ENCODE data around the gene TBC1D14. TPM values are rescaled to one million over a fixed set of nuclear protein-coding genes. Genes with fewer than 3 reads are reported as not detected.

TBC1D14 gene
- total and polyA plus RNA-seq, 2 of the 8 experiments (the other 6 are each of a cell fraction or from before 2014, with no cell fraction given) = 45.6 to 48.2 TPM

- POLR2A ChIA-PET (ENCODE audit: partially characterized antibody) = no interaction called here
These were observed 31.1 kb downstream of the TBC1D14 start for GRCh38 chr4:6940744-6941137.

More at GRCh38 chr4:6940744-6941137, 31.1 kb downstream of the TBC1D14 start:
- FAIRE-seq (no peak), DNase-seq (ENCODE audit: low read depth in 1 of 2, low spot score in 2 of 2) (no peak)
- no peak overlapping the region for H3K23ac ChIP-seq (ENCODE audit: insufficient read length)
- H3K36me3 ChIP-seq (ENCODE audit: control insufficient read depth in 2 of 4, insufficient read depth in 4 of 4, low read length in 3 of 4) = no peaks in the 10 kb centered on the region
- H2AFZ ChIP-seq (ENCODE audit: low read length) = no peak overlapping the region
- no peaks in the 10 kb centered on the region for H3K9me3 ChIP-seq (ENCODE audit: insufficient read depth in 2 of 2, low read depth in 1 of 2, low read length in 1 of 2)
- no peaks in the 10 kb centered on the region for H3K27me3 ChIP-seq (replicated peaks in 1 of 4; ENCODE audit: control insufficient read depth in 3 of 4, extremely low read depth in 1 of 4, insufficient read depth in 3 of 4, low read length in 3 of 4)
- peak overlapping the region; percentile 55; the same call in 1 of the 2 replicates for H2BK5ac ChIP-seq (ENCODE audit: low read depth, low read length)
- H3K4me2 ChIP-seq (ENCODE audit: insufficient read depth in 1 of 2, low read depth in 2 of 2, low read length in 2 of 2) = peak overlapping the region; percentile 18 to 28; a peak in 2 of 4 replicates
- no peak overlapping the region for H3K56ac ChIP-seq (replicated peaks; ENCODE audit: insufficient read length, low read depth, low read length)
- H3K79me1 ChIP-seq (ENCODE audit: low read depth, low read length) = peaks cover 18% of the 10 kb centered on the region
- H3K27ac ChIP-seq (ENCODE audit: low read depth, low read length) = no peak overlapping the region
- 90% methylated on average over 11 of the region's 11 CpGs; no CpG with 5 or more reads in 1 of the 2 experiments for WGBS, 2 experiments (ENCODE audit: extremely low coverage in 1 of 2, insufficient coverage in 1 of 2, insufficient read length in 1 of 2, insufficient replicate concordance in 2 of 2, low coverage in 1 of 2, low lambda C conversion rate in 2 of 2, missing lambda C conversion rate in 1 of 2)
- H4K91ac ChIP-seq (replicated peaks; ENCODE audit: insufficient read length, low read length) = peak overlapping the region; percentile 70
- H3K9ac ChIP-seq (replicated peaks in 1 of 4; ENCODE audit: extremely low read depth in 1 of 4, low read depth in 3 of 4, low read length in 3 of 4) = no peak overlapping the region
- peak overlapping the region; percentile 25; the same call in 1 of the 2 replicates for H3K18ac ChIP-seq (ENCODE audit: extremely low read depth, low read length)
- H4K20me1 ChIP-seq (replicated peaks in 1 of 2; ENCODE audit: control insufficient read depth in 1 of 2, insufficient read depth in 2 of 2, low read length in 2 of 2) = peaks cover 0 to 14% of the 10 kb centered on the region in 2 experiments
- no peak overlapping the region for H3K14ac ChIP-seq (ENCODE audit: insufficient read length)
- no peak overlapping the region for H2BK15ac ChIP-seq (ENCODE audit: low read length)
- peaks cover 14 to 52% (median 34%) of the 10 kb centered on the region in 4 experiments for H3K4me1 ChIP-seq (replicated peaks in 1 of 4; ENCODE audit: control insufficient read depth in 3 of 4, insufficient read depth in 4 of 4, low read length in 3 of 4)
- TF ChIP-seq, protein P1, sequence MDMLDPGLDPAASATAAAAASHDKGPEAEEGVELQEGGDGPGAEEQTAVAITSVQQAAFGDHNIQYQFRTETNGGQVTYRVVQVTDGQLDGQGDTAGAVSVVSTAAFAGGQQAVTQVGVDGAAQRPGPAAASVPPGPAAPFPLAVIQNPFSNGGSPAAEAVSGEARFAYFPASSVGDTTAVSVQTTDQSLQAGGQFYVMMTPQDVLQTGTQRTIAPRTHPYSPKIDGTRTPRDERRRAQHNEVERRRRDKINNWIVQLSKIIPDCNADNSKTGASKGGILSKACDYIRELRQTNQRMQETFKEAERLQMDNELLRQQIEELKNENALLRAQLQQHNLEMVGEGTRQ (IDR thresholded peaks at IDR 0.05; ENCODE audit: low read length) = no peak
- TF ChIP-seq HDAC2 (IDR thresholded peaks at IDR 0.05; ENCODE audit: borderline replicate concordance in 1 of 2, low read depth in 2 of 2, low read length in 2 of 2) (no peak), CEBPB (IDR thresholded peaks at IDR 0.05; ENCODE audit: low read depth, low read length) (no peak), CBX5 (IDR thresholded peaks at IDR 0.05; ENCODE audit: low read depth, low read length) (no peak), SUZ12 (IDR thresholded peaks at IDR 0.05; ENCODE audit: low read length) (no peak), SAP30 (IDR thresholded peaks at IDR 0.05; ENCODE audit: insufficient read depth, insufficient replicate concordance, low read length) (no peak), CREB1 (IDR thresholded peaks at IDR 0.05) (no peak), EGR1 (IDR thresholded peaks at IDR 0.05; ENCODE audit: borderline replicate concordance, low read depth, low read length) (no peak), SRF (IDR thresholded peaks at IDR 0.05; ENCODE audit: low read depth, low read length) (no peak), TAF7 (optimal IDR thresholded peaks at IDR 0.05; ENCODE audit: borderline replicate concordance, low read depth, low read length) (no peak), POLR2AphosphoS5 (IDR thresholded peaks at IDR 0.05; ENCODE audit: low read depth, low read length) (no peak), POU5F1 (IDR thresholded peaks at IDR 0.05; ENCODE audit: low read depth, low read length) (no peak)
- no peak overlapping the region; a peak in 1 of 8 replicates for H3K4me3 ChIP-seq (ENCODE audit: extremely low read depth in 1 of 4, insufficient read depth in 2 of 4, low read depth in 3 of 4, low read length in 4 of 4)
- peak overlapping the region; percentile 27; the same call in 1 of the 2 replicates for H2BK12ac ChIP-seq (ENCODE audit: low read depth, low read length)
- H3K4ac ChIP-seq (replicated peaks; ENCODE audit: insufficient read length, low read depth, low read length) = no peak overlapping the region
- H3K23me2 ChIP-seq (ENCODE audit: low read depth, low read length) = no peaks in the 10 kb centered on the region
- H2BK120ac ChIP-seq (replicated peaks; ENCODE audit: low read depth, low read length) = peak overlapping the region; percentile 15
- no peak overlapping the region for H2AK5ac ChIP-seq (ENCODE audit: low read depth, low read length)
- no peak overlapping the region for H4K8ac ChIP-seq (ENCODE audit: extremely low read depth, insufficient read depth, low read length)
- H3K79me2 ChIP-seq (ENCODE audit: control insufficient read depth in 1 of 2, insufficient read depth in 2 of 2, low read length in 2 of 2) = peaks cover 0 to 21% of the 10 kb centered on the region in 2 experiments; a peak in 3 of 4 replicates
- CTCF ChIA-PET (ENCODE audit: partially characterized antibody) = interaction anchor here (0.8 to 8.3 kb wide), 4 partner anchors 20 to 34 kb away, joined by 3 to 28 read pairs (median 4); no protein-coding TSS in a partner anchor
- peak overlapping the region; percentile 2 for H4K5ac ChIP-seq (ENCODE audit: insufficient read length, low read depth, low read length)
- H2BK20ac ChIP-seq (ENCODE audit: low read length) = no peak overlapping the region
